Mucosa of rectum (tissue), 2 donors: ENCODE data around the gene FBXO33.

ENCODE experiments used
- H3K27ac ChIP-seq, 2 donors: one replicate each; pipeline ENCODE4 v1.7.0; 2013; ENCODE audit warnings: inconsistent platforms in 2 of 2, low read depth in 2 of 2, low read length in 2 of 2
- H3K27me3 ChIP-seq, 2 donors: one replicate each; pipeline ENCODE4 v1.7.0; 2013; ENCODE audit warnings: low read length in 2 of 2; ENCODE audit not compliant: control insufficient read depth in 2 of 2, insufficient read depth in 2 of 2
- H3K36me3 ChIP-seq, 2 donors: one replicate each; pipeline ENCODE4 v1.7.0; 2013; ENCODE audit warnings: low read length in 2 of 2; ENCODE audit not compliant: control insufficient read depth in 2 of 2, insufficient read depth in 2 of 2
- H3K4me1 ChIP-seq, 2 donors: one replicate each; pipeline ENCODE4 v1.7.0; 2013; ENCODE audit warnings: low read length in 2 of 2, mild to moderate bottlenecking in 1 of 2; ENCODE audit not compliant: control insufficient read depth in 2 of 2, insufficient read depth in 2 of 2
- H3K4me3 ChIP-seq, 2 donors: one replicate each; pipeline ENCODE4 v1.7.0; 2013; ENCODE audit warnings: low read length in 2 of 2
- H3K9ac ChIP-seq, 2 donors: one replicate each; pipeline ENCODE4 v1.7.0; 2013; ENCODE audit warnings: low read length in 2 of 2, low read depth in 1 of 2, mild to moderate bottlenecking in 1 of 2
- H3K9me3 ChIP-seq, 2 donors: one replicate each; pipeline ENCODE4 v1.7.0; 2013; ENCODE audit warnings: low read length in 2 of 2; ENCODE audit not compliant: control insufficient read depth in 2 of 2
- donor health status: healthy.
- donor health status: Normal muscosa, but diverticular disease.

The FBXO33 gene

GRCh38 chr14:39406560-39406959 lies 25.7 kb downstream of the FBXO33 start:
- no peaks in the 10 kb centered on the region for H3K27me3 ChIP-seq
- H3K4me1 ChIP-seq, result no peaks in the 10 kb centered on the region
- no peaks in the 10 kb centered on the region for H3K9me3 ChIP-seq
- H3K4me3 ChIP-seq, result no peak overlapping the region
- peaks cover under 1% of the 10 kb centered on the region in 2 donors for H3K36me3 ChIP-seq
- no peak overlapping the region for H3K27ac ChIP-seq
- no peak overlapping the region for H3K9ac ChIP-seq

- no peak overlapping the region for H3K4me3 ChIP-seq
- H3K4me1 ChIP-seq, result no peaks in the 10 kb centered on the region
- H3K27me3 ChIP-seq, result no peaks in the 10 kb centered on the region
- H3K9ac ChIP-seq, result no peak overlapping the region
- H3K9me3 ChIP-seq, result no peaks in the 10 kb centered on the region
- no peak overlapping the region for H3K27ac ChIP-seq
- peaks cover 20 to 21% of the 10 kb centered on the region in 2 donors for H3K36me3 ChIP-seq
Measured at GRCh38 chr14:39398382-39398781, 33.9 kb downstream of the FBXO33 start.

DNA sequence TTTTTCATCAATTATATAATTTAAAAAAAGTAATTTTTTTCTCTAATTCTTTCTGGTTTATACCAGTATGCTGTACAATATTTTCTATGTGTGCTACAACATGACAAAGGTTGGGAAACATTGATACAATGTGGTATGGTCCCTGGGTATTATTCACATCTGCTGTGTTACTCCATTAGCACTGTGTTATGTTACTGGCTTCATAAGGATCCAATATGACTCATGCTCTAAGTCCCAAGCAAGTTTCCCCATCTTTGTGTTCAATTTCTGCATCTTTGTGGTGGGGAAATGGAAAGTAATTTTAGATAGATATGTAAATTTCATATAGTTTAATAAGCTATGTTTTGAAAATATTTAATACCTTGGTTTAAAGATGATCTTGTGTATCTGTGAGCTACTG lies 35.8 kb downstream of the FBXO33 start:
- peaks cover 18 to 22% of the 10 kb centered on the region in 2 donors for H3K36me3 ChIP-seq
- no peaks in the 10 kb centered on the region for H3K9me3 ChIP-seq
- H3K4me3 ChIP-seq, result no peak overlapping the region
- no peak overlapping the region for H3K9ac ChIP-seq
- no peaks in the 10 kb centered on the region for H3K4me1 ChIP-seq
- H3K27me3 ChIP-seq, result no peaks in the 10 kb centered on the region
- H3K27ac ChIP-seq, result no peak overlapping the region

DNA sequence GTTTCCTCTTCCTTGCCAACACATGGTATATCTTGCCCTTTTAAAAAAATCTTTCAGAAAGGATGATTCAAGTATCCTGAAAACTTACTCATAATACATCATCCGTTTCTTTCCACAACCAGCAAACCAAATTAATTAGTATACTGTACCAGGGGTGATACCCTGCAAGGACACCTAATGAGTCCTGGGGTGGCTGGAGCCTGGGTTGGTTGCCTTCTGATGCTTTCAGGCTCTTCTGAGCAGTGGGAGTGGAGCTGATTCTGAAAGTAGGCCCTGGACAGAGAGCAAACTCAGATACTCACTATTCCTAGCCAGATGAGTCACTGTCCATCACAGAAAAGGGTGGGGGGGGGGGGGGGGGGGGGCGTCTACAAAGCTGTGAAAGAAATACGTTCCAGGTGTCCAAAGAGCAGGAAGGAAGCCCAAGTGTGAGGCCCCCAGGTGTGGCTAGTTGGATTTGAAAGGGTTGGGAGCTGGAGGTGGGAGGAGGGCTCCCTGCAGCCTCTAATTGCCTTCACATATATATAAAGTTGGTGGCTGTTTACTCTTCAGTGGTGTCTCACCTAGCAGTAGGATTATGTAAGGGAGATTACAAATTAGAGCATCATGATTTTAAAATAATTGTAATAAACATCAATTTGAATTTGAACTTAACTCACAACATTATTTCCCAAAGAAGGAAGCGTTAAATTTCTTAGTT lies 36.5 kb downstream of the FBXO33 start:
- Histone ChIP-seq H3K9me3 (no peaks in the 10 kb centered on the region), H3K36me3 (peaks cover 11 to 16% of the 10 kb centered on the region in 2 donors), H3K4me3 (no peak overlapping the region), H3K27me3 (no peaks in the 10 kb centered on the region), H3K9ac (no peak overlapping the region), H3K4me1 (no peaks in the 10 kb centered on the region), H3K27ac (no peak overlapping the region)

DNA sequence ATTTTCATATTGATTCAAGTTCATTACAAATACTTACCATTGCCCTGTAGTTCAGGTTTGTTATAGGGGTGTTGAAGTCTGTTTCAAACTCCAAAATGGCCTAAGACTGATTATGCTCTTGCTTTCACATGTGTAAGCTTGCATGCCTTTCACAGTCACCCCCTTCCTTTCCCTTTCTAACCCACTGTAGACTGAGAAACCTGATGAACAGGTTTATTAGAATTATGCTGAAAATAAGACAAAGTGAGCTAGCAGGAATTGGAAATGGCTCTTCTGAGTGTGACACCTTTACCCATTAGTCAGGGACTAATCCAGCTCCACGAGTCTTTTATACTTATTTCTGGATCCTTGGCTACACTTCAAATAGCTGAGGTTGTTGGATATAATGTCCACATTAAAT lies 38.9 kb downstream of the FBXO33 start:
- Histone ChIP-seq H3K36me3 (peaks cover 3 to 8% of the 10 kb centered on the region in 2 donors), H3K4me1 (no peaks in the 10 kb centered on the region), H3K9ac (no peak overlapping the region), H3K27me3 (no peaks in the 10 kb centered on the region), H3K4me3 (no peak overlapping the region), H3K9me3 (no peaks in the 10 kb centered on the region), H3K27ac (no peak overlapping the region)

- Histone ChIP-seq H3K4me1 (no peaks in the 10 kb centered on the region), H3K27me3 (no peaks in the 10 kb centered on the region), H3K36me3 (no peaks in the 10 kb centered on the region), H3K4me3 (no peak overlapping the region), H3K9me3 (no peaks in the 10 kb centered on the region), H3K27ac (no peak overlapping the region), H3K9ac (no peak overlapping the region)
Measured at GRCh38 chr14:39384177-39384576, 48.1 kb downstream of the FBXO33 start.

- H3K9me3 ChIP-seq, result no peaks in the 10 kb centered on the region
- no peaks in the 10 kb centered on the region for H3K36me3 ChIP-seq
- no peak overlapping the region for H3K4me3 ChIP-seq
- no peaks in the 10 kb centered on the region for H3K27me3 ChIP-seq
- H3K27ac ChIP-seq, result no peak overlapping the region
- H3K9ac ChIP-seq, result no peak overlapping the region
- no peaks in the 10 kb centered on the region for H3K4me1 ChIP-seq
Measured at GRCh38 chr14:39383741-39384140, 48.5 kb downstream of the FBXO33 start.

DNA sequence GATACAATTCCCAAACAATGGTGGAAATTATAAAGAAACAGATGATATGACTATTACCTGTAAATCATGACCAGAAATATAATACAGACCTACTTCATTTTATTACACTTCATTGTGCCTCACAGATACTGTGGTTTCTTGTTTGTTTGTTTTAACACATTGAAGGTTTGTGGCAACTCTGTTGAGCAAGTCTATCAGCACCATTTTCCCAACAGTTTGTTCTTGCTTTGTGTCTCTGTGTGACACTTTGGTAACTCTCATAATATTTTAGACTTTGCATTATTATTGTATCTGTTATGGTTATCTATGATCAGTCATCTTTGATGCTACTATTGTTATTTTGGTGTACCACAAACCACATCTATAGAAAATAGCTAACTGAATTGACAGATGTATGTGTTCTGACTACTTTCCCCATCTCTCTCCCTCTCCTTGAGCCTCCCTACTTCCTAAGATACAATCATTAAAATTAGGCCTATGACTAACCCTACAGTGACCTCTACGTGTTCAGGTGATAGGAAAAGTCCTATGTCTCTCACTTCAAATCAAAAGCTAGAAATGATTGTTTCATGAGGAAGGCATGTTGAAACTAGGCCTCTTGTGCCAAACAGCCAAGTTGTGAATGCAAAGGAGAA lies 49.1 kb downstream of the FBXO33 start:
- H3K9ac ChIP-seq, result no peak overlapping the region
- no peak overlapping the region for H3K4me3 ChIP-seq
- no peaks in the 10 kb centered on the region for H3K4me1 ChIP-seq
- H3K9me3 ChIP-seq, result no peaks in the 10 kb centered on the region
- no peak overlapping the region for H3K27ac ChIP-seq
- H3K27me3 ChIP-seq, result no peaks in the 10 kb centered on the region
- no peaks in the 10 kb centered on the region for H3K36me3 ChIP-seq

GRCh38 chr14:39382463-39382862 lies 49.8 kb downstream of the FBXO33 start:
- Histone ChIP-seq H3K27me3 (no peaks in the 10 kb centered on the region), H3K9me3 (no peaks in the 10 kb centered on the region), H3K27ac (no peak overlapping the region), H3K4me3 (no peak overlapping the region), H3K4me1 (no peaks in the 10 kb centered on the region), H3K9ac (no peak overlapping the region), H3K36me3 (no peaks in the 10 kb centered on the region)

GRCh38 chr14:39381366-39381765 lies 50.9 kb downstream of the FBXO33 start:
- Histone ChIP-seq H3K9me3 (no peaks in the 10 kb centered on the region), H3K27ac (no peak overlapping the region), H3K9ac (no peak overlapping the region), H3K36me3 (no peaks in the 10 kb centered on the region), H3K4me1 (no peaks in the 10 kb centered on the region), H3K27me3 (no peaks in the 10 kb centered on the region), H3K4me3 (no peak overlapping the region)
